ENCODE results near the gene IL32.

DNA sequence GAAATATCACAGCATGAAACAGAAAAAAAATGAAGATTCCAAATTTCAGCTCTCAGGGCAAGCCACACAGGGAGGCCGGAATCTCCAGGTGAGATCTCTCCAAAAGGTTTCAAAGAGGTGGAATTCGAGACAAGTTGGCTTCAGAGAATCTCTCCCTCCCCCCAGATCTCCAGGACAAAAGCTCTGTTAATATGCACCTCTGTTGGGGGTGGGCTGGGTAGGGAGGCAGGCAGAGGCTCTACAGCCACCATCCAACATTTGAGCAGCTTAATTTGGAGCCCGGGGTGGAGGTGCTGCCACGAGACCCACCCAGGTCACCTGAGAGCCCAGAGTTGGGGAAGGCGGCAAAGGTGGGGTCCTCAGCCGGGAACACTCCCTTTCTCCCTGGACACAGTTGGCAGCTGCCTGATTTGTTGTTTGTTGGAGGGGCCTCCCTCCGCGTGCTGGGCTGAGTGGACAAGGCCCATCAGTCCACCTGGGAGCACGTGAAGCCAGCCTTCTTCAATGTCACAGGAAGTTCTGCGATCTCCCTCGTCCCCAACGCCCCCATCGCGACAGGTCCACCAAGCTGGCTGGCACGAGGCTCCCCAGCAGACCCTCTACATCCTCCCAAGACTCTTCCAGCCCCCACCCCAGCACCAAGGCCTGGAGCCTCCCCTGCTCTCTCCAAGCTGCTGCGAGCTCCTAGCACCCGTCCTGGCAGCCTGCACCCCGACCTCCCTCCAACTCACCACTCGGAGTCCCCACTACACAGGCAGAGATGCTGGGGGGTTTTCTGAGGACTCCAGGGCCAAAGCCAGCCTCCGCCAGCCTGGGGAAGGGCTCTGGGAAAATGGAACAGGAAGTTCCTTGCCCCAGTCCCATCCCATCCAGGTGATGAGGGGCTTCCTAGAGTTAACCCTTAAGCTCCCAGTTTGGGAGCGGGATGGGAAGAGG, 33.3 kb downstream of the IL32 start, which contains the start of gene ZSCAN10:
- TF ChIP-seq, protein P1, sequence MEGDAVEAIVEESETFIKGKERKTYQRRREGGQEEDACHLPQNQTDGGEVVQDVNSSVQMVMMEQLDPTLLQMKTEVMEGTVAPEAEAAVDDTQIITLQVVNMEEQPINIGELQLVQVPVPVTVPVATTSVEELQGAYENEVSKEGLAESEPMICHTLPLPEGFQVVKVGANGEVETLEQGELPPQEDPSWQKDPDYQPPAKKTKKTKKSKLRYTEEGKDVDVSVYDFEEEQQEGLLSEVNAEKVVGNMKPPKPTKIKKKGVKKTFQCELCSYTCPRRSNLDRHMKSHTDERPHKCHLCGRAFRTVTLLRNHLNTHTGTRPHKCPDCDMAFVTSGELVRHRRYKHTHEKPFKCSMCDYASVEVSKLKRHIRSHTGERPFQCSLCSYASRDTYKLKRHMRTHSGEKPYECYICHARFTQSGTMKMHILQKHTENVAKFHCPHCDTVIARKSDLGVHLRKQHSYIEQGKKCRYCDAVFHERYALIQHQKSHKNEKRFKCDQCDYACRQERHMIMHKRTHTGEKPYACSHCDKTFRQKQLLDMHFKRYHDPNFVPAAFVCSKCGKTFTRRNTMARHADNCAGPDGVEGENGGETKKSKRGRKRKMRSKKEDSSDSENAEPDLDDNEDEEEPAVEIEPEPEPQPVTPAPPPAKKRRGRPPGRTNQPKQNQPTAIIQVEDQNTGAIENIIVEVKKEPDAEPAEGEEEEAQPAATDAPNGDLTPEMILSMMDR (conservative IDR thresholded peaks at IDR 0.05; ENCODE audit: low read length), result no peak
- TF ChIP-seq EZH2phosphoT487 (IDR thresholded peaks at IDR 0.05; ENCODE audit: borderline replicate concordance), result no peak

Measured in Loucy (cell line).